Measurements from ENCODE around the gene TPGS1.

TPGS1 gene

DNA sequence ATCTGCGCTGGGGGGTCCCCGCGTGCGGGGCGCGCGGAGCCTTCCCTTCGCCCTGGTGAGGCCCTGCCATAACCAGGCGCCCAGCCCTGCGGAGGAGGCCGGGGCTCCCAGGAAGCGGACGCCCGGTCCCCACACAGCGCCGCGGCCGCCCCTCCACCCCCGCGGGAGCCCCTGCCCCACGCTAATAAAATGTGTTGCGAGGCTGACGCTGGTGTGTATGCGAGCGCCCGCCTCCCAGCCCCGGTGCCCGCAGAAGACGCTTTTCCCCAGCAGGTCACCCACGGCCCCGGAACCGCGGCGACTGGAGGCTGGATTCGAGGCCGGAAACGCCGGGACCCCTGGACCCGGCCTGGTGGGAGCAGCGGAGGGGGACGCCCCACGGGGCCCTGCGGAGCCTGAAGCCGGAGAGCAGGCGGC lies 12.2 kb downstream of the TPGS1 start:
- no peak for DNase-seq

DNA sequence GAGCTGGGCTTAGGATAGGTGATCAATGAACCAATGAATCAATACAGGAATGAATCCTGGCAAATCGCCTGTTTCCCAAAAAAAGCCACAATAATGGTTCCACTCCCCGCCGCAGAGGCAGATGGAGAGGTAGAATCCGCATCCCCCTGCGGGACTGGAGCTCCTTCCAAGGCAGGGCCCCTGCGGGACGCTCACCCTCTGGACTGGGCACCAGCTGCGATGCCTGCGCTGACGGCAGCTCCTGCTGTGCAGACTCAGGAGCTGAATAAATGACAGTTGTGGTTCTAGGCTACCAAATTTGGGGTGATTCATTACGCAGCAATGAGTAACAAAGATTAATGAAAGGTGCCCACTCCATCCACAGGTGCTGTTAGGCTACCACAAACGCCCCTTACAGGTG lies 15.4 kb downstream of the TPGS1 start:
- no peak for DNase-seq

DNA sequence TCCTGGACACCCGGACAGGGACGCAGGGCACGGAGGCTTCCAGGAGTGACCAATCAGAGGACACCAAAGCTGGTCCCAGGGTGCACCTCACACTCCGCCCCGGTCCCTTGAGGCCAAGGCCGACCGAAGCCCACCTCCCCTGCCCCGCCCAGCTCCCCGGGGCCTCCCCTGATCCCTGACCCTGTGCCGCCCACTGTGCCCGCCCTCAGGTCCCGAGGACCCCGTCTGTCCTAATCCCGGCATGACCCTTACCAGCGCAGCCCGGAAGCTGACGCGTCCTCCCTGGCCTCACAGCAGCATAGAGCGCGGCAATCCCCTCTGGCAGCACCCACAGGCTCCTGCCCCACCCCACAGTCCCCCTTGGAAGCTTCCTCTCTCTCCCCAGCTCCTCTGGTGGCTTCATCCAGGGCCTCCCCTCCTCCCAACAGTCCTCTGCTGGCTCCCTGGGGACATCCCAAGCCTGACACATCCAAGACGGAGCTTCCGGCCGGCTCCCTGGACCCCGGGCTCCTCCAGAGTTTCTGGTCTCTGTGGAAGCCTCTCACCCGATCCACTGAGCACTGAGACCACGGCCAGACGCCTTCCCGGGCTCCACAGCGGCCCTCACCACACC lies 16.9 kb downstream of the TPGS1 start:
- no peak for DNase-seq

- DNase-seq = no peak
Observed at GRCh38 chr19:525029-525428, 17.7 kb downstream of the TPGS1 start.

DNA sequence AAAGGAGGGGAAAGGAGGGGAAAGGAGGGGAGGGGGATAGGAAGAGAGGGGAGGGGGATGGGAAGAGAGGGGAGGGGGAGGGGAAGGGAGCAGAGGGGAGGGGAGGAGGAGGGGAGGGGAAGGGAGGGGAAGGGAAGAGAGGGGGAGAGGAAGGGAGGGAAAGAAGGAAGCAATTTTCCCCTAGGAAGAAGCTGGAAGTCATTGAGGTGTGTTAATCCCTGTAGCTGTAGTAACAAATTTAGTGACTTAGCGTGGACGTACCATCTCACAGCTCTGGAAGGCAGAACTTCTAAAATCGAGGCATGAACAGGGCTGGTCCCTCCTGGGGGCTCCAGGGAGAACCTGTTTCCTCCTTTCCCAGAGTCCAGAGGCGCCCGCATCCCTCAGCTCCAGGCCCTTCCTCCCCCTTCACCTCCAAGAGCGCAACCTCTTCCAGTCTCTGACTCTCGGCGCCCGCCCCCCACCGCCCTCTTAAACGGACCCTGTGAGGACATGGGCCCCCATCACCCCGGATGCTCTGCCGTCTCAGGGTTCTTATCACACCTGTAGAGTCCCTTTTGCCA lies 18.6 kb downstream of the TPGS1 start:
- DNase-seq = no peak

DNA sequence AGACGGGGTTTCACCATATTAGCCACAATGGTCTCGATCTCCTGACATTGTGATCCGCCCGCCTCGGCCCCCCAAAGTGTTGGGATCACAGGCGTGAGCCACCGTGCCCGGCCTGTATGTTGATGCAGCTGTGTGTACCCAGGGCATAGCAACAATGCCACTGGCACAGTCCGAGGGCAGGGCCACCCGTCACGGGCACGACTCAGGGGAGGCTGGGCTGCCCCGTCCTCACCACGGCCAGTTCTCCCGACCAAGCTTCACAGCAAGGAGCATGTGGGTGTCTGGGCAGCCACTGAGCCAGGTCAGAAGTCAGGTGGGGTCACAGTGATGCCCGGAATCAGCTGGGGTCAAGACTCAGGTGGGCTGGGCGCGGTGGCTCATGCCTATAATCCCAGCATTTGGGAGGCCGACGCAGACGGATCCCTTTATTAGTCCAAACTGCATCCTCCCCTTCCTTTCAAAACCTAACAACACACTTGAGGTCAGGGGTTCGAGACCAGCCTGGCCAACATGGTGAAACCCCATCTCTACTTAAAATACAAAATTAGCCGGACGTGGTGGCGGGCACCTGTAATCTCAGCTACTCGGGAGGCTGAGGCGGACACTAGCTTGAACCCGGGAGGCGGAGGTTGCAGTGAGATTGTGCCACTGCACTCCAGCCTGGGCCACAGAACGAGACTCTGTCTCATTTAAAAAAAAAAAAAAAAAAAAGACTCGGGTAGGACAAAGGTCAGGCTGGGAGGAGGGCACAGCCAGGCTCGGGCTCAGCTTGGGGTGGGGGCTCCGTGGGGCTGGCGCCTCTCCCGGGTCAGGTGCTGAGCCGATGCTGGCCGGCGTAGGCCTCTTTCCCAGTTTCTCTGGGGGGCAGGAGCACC lies 23.1 kb downstream of the TPGS1 start:
- no peak for DNase-seq

- peak; percentile 78 to 92 (median 79) for DNase-seq
Observed at GRCh38 chr19:531009-531752, 23.9 kb downstream of the TPGS1 start.

DNA sequence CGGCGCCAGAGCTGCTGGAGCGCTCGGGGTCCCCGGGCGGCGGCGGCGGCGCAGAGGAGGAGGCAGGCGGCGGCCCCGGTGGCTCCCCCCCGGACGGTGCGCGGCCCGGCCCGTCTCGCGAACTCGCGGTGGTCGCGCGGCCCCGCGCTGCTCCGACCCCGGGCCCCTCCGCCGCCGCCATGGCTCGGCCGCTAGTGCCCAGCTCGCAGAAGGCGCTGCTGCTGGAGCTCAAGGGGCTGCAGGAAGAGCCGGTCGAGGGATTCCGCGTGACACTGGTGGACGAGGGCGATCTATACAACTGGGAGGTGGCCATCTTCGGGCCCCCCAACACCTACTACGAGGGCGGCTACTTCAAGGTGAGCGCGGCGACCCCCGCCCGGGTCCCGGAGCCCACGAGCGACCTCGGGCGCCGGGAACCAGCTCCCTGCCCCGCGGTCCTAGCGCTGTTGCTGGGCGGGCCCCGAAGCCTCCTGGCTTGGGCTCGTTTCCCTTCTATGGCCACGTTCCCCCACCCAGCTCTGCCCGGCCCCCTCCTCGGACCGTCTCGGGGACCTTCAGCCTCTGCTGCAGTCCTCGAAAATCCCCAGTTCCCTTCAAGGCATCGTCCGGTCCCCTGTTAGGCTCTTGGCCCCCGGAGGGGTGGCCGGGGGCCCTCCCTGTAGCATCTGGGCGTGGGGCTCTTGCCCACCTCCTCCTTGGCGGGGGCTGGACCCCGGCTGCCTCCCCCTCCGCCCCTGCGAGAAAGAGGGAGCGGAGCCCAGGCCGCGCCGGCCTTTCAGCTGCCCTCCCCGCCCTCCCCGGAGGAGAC lies 24.7 kb downstream of the TPGS1 start, which contains the start of gene CDC34:
Gene CDC34, plus strand, starts transcription at position 8 of the 808 bp plus-strand sequence. Its CDS starts 172 bp downstream, at position 180.
- no peak for DNase-seq

- DNase-seq = peak in 2 of 5 donors; percentile 33 to 38
Observed at GRCh38 chr19:532561-533363, 25.5 kb downstream of the TPGS1 start.

DNA sequence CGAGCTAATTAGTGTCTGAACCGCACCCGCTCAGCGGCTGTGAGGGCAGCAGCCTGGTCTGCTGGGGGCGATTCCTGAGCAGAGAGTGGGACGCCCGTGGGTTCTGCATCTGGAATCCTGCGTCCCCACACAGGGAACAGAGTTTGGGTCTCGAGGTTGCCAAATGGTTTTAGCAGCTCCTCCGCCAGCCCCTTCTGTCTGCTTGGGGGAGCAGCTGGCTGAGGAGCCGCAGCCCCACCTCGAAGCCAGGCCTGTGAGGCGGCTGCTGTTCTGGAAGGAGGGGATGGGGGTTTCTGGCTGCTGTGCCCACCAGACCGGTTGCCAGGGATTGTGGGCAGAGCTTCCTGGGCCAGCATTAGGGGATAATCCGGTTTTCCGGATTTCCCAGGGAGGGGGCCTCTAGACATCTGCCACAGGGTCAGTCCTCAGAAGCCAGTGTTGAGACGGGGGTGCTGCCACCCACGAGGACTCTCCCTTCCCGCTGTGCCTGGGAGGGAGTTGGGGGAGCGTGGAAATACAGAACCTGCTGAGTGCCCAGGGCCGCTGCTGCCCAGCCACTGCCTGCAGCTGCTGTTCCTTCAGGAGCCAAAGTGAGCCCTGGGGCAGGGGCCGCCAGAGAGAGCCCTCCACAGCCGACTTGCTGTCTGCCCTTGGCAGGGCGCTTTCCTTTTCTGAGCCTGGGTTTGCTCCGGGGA lies 26.2 kb downstream of the TPGS1 start:
- DNase-seq = no peak

DNA sequence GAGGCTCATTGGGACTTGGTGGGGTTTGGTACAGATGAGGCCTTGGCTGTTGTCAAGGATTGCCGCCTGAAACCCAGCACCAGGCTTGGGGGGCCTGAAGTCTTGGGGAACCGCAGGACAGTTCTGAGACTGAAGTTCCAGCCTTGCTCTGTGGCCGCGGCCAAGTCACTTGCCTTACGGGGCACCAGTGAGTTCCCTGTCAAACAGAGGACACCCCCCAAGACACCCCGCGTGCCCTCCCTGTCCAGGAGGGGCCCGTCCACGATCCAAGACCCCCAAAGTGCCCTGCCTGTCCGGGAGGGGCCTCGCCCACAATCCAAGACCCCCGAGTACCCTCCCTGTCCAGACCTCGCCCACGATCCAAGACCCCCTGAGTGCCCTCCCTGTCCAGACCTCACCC lies 26.8 kb downstream of the TPGS1 start:
- DNase-seq = no peak

DNA sequence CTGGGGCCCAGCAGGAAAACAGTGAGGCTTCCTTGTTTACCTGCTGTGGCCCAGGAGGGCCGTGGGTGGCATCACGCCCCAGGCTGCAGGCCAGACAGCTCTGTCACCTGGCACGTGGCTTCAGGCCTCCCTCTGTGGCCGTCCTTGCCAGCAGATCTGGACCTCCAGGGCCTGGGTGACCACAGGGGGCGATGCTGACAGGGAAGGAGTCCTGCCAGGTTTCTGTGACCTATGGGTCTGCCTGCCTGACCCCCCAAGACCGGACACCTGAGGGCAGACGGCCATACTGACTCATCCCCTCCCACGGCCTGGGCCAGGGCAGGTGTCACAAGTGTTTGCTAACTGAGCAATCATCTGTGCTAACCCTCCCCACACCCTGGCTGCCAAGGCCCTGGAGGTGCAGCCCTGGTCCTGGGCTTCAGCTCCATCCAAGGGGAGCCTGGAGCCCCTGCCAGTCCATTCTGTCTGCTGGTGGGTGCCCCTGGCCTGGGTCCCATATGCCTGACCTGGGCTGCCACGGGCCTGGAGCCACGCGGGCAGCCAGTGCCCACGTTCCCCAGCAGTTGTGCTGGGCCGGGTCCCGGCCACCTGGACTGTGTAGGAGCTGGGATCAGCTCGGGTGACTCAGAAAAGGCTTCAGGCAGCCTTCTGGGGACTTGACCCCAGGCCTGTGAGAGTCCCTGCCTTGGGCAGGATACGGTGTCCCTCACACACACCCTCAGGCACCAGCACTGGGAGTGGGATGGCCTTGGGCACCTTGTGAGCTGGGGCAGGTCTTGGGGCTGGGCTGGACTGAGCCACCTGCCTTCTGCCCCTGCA lies 27.9 kb downstream of the TPGS1 start:
- no peak for DNase-seq

DNA sequence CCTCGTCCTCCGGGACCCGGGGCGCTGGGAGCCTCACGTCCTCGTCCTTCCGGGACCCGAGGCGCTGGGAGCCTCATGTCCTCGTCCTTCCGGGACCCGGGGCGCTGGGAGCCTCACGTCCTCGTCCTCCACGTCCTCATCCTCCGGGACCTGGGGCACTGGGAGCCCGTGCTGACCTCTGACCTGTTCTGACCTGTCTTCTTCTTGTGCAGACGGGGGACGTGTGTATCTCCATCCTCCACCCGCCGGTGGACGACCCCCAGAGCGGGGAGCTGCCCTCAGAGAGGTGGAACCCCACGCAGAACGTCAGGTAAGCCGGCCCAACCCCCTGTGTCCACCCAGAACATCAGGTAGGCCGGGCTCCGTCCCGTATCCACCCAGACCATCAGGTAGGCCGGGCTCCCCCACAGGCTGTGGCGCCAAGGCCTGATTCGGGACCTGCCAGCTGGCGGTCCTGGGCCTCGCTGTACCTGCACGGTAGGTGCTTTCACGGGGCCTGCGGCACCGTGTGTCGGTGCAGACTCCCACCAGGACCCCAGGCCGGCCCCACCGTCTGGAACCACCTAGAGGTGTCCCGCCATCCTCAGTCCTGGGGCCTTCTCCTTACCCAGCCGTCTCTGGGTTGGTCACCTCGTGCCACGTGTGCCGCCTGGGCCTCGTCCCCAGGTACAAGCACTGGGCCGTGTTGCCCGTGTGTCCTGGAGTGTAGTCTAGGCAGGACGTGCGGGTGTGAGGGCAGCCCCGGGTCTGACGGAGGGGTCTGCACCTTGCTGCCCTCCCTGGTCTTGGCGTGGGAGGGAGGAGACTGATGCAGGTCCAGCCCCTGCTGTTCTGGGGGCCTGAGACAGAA lies 29.0 kb downstream of the TPGS1 start:
- DNase-seq = no peak

- DNase-seq = no peak
Observed at GRCh38 chr19:536881-537404, 29.6 kb downstream of the TPGS1 start.

GRCh38 chr19:538641-539428 lies 31.5 kb downstream of the TPGS1 start:
- DNase-seq = no peak

DNA sequence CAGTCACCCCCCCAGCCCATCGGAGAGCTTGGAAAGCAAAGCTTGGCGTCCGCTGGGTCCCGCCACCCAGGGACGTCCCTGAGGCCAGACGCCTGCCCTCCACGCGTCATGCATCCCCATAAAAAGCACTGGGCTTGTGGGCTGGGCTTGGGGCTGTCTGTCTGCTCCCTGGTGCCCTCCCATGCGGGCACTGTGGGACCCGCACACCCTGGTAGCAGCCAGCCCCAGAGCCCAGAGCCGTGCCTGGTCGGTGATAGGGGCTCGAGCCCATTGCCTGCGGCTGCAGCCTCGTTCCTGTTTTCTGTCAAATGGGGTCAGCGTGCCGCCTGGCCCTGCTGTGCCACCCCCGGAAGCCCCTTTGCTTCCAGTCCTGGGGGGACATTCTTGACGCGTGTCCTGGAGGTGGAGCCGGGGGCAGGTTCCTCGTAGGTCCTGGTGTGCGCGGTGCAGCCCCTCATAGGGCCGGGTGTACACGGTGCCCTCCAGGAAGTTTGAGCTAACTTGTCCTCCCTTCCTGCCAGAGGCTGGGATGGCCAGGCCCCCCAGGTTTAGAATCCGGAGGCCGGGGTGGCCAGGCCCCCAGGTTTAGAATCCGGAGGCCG lies 32.2 kb downstream of the TPGS1 start:
- no peak for DNase-seq

Measured in T-helper 1 cell (primary cell).